ENCODE data around the gene THSD8. TPM values are rescaled to one million over a fixed set of nuclear protein-coding genes. Genes with fewer than 3 reads are reported as not detected.

The THSD8 gene
- total and polyA plus RNA-seq, 2 of the 8 experiments (the other 6 are each of a cell fraction or from before 2014, with no cell fraction given), result 8.2 to 42.3 TPM

GRCh38 chr19:12763100-12763499 is 38.8 kb upstream of the THSD8 start:
- no peak for FAIRE-seq
- H3K4me3 ChIP-seq (ENCODE audit: extremely low read depth in 1 of 4, insufficient read depth in 2 of 4, low read depth in 3 of 4, low read length in 4 of 4), result no peak overlapping the region
- H3K9me3 ChIP-seq (ENCODE audit: insufficient read depth in 2 of 2, low read depth in 1 of 2, low read length in 1 of 2), result no peaks in the 10 kb centered on the region
- no peak overlapping the region for H3K18ac ChIP-seq (ENCODE audit: extremely low read depth, low read length)
- H4K91ac ChIP-seq (replicated peaks; ENCODE audit: insufficient read length, low read length), result no peak overlapping the region
- no peak for DNase-seq (ENCODE audit: low read depth in 1 of 2, low spot score in 2 of 2)
- no peak overlapping the region for H2AK5ac ChIP-seq (ENCODE audit: low read depth, low read length)
- no peak overlapping the region for H3K27ac ChIP-seq (ENCODE audit: low read depth, low read length)
- H3K79me2 ChIP-seq (ENCODE audit: control insufficient read depth in 1 of 2, insufficient read depth in 2 of 2, low read length in 2 of 2), result no peaks in the 10 kb centered on the region
- H2BK12ac ChIP-seq (ENCODE audit: low read depth, low read length), result no peak overlapping the region
- H3K27me3 ChIP-seq (replicated peaks in 1 of 4; ENCODE audit: control insufficient read depth in 3 of 4, extremely low read depth in 1 of 4, insufficient read depth in 3 of 4, low read length in 3 of 4), result no peaks in the 10 kb centered on the region; a peak in 1 of 7 replicates
- H3K14ac ChIP-seq (ENCODE audit: insufficient read length), result no peak overlapping the region
- H2BK120ac ChIP-seq (replicated peaks; ENCODE audit: low read depth, low read length), result no peak overlapping the region
- H2AFZ ChIP-seq (ENCODE audit: low read length), result no peak overlapping the region
- H3K9ac ChIP-seq (replicated peaks in 1 of 4; ENCODE audit: extremely low read depth in 1 of 4, low read depth in 3 of 4, low read length in 3 of 4), result no peak overlapping the region
- H2BK15ac ChIP-seq (ENCODE audit: low read length), result no peak overlapping the region
- H3K79me1 ChIP-seq (ENCODE audit: low read depth, low read length), result no peaks in the 10 kb centered on the region
- H3K4me1 ChIP-seq (replicated peaks in 1 of 4; ENCODE audit: control insufficient read depth in 3 of 4, insufficient read depth in 4 of 4, low read length in 3 of 4), result peaks cover 0 to 2% (median 1%) of the 10 kb centered on the region in 4 experiments; a peak in 2 of 7 replicates
- no peak overlapping the region for H4K8ac ChIP-seq (ENCODE audit: extremely low read depth, insufficient read depth, low read length)
- CTCF ChIA-PET (ENCODE audit: partially characterized antibody), result interaction anchor here (1.0 to 17.5 kb wide), 6 partner anchors 11 to 79 kb away, joined by 3 to 288 read pairs (median 68); partner anchors contain the start of genes BEST2, HOOK2, JUNB and PRDX2
- H3K23ac ChIP-seq (ENCODE audit: insufficient read length), result no peak overlapping the region
- TF ChIP-seq SIX5 (IDR thresholded peaks at IDR 0.05; ENCODE audit: low read depth, low read length) (no peak), CHD1 (IDR thresholded peaks at IDR 0.05; ENCODE audit: low read depth, low read length) (no peak), PHF8 (conservative IDR thresholded peaks at IDR 0.05; ENCODE audit: low read depth, low read length) (no peak), HDAC2 (IDR thresholded peaks at IDR 0.05; ENCODE audit: borderline replicate concordance in 1 of 2, low read depth in 2 of 2, low read length in 2 of 2) (no peak), ATF3 (IDR thresholded peaks at IDR 0.05; ENCODE audit: insufficient read depth, low read depth, low read length) (no peak), JUN (IDR thresholded peaks at IDR 0.05; ENCODE audit: low read depth, low read length) (no peak), KDM1A (IDR thresholded peaks at IDR 0.05; ENCODE audit: borderline replicate concordance, low read length) (no peak), TCF12 (IDR thresholded peaks at IDR 0.05; ENCODE audit: low read depth, low read length) (no peak), BRCA1 (IDR thresholded peaks at IDR 0.05; ENCODE audit: low read depth, low read length) (no peak), SP1 (IDR thresholded peaks at IDR 0.05; ENCODE audit: low read depth, low read length) (no peak), E2F6 (IDR thresholded peaks at IDR 0.05) (no peak), RFX5 (IDR thresholded peaks at IDR 0.05; ENCODE audit: borderline replicate concordance, low read depth, low read length) (no peak), EZH2 (IDR thresholded peaks at IDR 0.05; ENCODE audit: low read depth, low read length, severe bottlenecking) (no peak)
- peaks cover 1 to 2% of the 10 kb centered on the region in 2 experiments for H4K20me1 ChIP-seq (replicated peaks in 1 of 2; ENCODE audit: control insufficient read depth in 1 of 2, insufficient read depth in 2 of 2, low read length in 2 of 2)
- H2BK20ac ChIP-seq (ENCODE audit: low read length), result no peak overlapping the region
- POLR2A ChIA-PET (ENCODE audit: partially characterized antibody), result interaction anchor here (0.8 to 9.2 kb wide), 11 partner anchors 10 to 64 kb away, joined by 3 to 70 read pairs (median 5); partner anchors contain the start of genes BEST2, GET3 and HOOK2
- no peak overlapping the region for H4K5ac ChIP-seq (ENCODE audit: insufficient read length, low read depth, low read length)
- no peak overlapping the region for H3K56ac ChIP-seq (replicated peaks; ENCODE audit: insufficient read length, low read depth, low read length)
- no peaks in the 10 kb centered on the region for H3K23me2 ChIP-seq (ENCODE audit: low read depth, low read length)
- no peak overlapping the region for H3K4ac ChIP-seq (replicated peaks; ENCODE audit: insufficient read length, low read depth, low read length)
- no peak overlapping the region for H3K4me2 ChIP-seq (ENCODE audit: insufficient read depth in 1 of 2, low read depth in 2 of 2, low read length in 2 of 2)
- 95% methylated on average over 10 of the region's 11 CpGs; no CpG with 5 or more reads in 1 of the 2 experiments for WGBS, 2 experiments (ENCODE audit: extremely low coverage in 1 of 2, insufficient coverage in 1 of 2, insufficient read length in 1 of 2, insufficient replicate concordance in 2 of 2, low coverage in 1 of 2, low lambda C conversion rate in 2 of 2, missing lambda C conversion rate in 1 of 2)
- no peak overlapping the region for H2BK5ac ChIP-seq (ENCODE audit: low read depth, low read length)
- peaks cover 7 to 38% (median 24%) of the 10 kb centered on the region in 4 experiments for H3K36me3 ChIP-seq (ENCODE audit: control insufficient read depth in 2 of 4, insufficient read depth in 4 of 4, low read length in 3 of 4)

All from H1 (cell line).